UCSD-AML1 (cell line): ENCODE measurements around the gene NEUROG2.
A peak's percentile ranks its signal among the peaks of the same experiment; 100 is the strongest.

Experiments
- DNase-seq: peaks from one replicate; lab custom pipeline; 2025; ENCODE audit not compliant: unreplicated experiment; lab: John Stamatoyannopoulos, UW

Gene NEUROG2

GRCh38 chr4:112521123-112522023, 5.4 kb upstream of the NEUROG2 start:
- no peak for DNase-seq

- no peak for DNase-seq
Observed at GRCh38 chr4:112520598-112521122, 4.7 kb upstream of the NEUROG2 start.

GRCh38 chr4:112519689-112520597, 4.0 kb upstream of the NEUROG2 start:
- DNase-seq, result no peak

DNA sequence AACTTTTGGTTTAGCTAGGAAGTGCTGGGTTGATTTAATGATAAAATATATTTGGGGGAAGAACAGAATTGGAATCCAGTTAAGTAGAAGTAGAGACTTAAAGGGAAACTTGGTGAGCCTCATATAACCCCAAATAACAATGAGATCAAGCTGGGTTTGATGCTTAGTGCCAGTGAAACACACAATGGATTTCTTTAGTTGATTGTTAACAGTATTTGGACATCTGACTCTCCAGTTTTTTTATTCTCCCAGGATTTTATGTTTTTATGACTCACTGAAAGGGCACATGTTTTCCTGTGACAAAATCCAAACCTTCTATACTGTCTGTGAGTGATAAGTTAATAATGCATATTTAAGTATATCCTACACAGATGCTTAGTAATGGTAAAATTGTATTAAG, 2.7 kb upstream of the NEUROG2 start:
- DNase-seq, result no peak

GRCh38 chr4:112517911-112518310, 1.9 kb upstream of the NEUROG2 start:
- DNase-seq, result no peak

GRCh38 chr4:112517067-112517634, 1.2 kb upstream of the NEUROG2 start:
- DNase-seq, result no peak

DNA sequence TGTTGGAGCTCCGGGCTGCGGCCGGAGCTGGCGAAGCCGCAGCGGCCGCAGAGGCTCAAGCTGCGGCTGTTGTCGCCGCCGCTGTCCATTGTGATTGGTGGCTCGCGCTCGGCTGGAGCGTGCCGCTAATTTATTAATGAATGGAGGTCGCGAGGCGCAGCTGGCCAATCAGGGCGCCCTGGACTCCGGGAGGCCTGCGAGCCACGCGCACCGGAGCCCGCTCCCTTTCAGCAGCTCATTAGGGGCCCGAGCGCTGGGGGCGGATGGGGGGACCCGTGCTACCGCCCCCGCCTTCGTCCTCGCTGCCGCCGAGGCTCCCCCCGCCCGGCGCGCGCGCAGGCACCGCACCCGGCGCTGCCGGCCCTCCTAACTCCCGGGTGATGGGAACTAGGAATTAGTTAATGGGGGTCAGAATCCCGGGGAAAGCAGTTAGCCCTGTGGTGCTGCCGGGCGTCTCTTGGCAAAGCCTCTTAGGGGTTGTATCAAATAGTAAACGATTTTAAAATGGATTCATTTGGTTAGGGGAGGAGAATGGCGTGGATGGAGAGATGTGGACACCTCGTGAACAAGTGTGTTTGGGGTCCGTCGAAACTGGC, 589 bp upstream of the NEUROG2 start:
- peak; percentile 33 for DNase-seq

GRCh38 chr4:112515198-112516065, 548 bp downstream of the NEUROG2 start:
- peak; percentile 54 for DNase-seq

GRCh38 chr4:112514647-112515197, 1.3 kb downstream of the NEUROG2 start:
- peak; percentile 30 for DNase-seq

GRCh38 chr4:112513971-112514646, 1.9 kb downstream of the NEUROG2 start:
- no peak for DNase-seq

- no peak for DNase-seq
Observed at GRCh38 chr4:112511803-112512118, 4.2 kb downstream of the NEUROG2 start.

GRCh38 chr4:112511093-112511802, 4.7 kb downstream of the NEUROG2 start:
- no peak for DNase-seq

DNA sequence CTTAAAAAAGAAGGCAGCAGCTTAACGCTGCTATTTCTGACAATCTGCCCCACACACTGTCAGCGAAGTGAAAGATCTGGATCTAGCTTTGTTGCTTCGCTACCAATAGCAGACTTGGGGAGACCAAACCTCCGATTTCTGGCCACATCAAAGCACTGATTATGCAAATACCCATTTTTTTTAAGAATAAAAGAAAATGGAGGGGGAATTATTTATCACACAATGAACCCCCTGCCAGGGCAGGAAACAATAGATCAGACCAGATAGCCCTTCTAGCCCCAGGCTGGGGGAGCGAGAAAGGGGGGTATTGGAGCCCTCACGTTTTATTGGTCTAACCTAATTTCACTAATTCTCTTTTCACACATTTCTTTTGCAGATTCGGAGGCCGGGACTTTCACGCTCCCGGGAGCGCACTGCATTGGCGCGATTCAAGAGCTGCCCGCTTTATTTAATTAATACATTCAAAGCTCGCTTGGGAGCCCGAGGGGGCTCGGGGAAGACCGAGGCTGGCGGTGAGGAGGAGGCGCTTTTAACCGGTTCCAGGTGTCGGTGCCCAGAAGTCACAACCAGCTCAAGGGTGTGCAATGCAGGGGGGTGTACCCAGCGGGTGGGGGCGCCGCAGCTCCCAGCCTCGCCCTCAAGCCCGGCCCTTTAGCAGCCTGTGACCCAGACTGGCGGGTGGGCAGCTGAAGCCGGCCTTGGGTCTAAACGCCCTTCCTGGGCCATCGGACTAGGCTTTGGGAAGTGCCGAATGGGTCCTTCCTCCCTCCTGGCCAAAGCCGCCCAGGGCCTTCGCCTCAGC, 5.5 kb downstream of the NEUROG2 start:
- no peak for DNase-seq

GRCh38 chr4:112509243-112510141, 6.5 kb downstream of the NEUROG2 start:
- DNase-seq, result no peak

- no peak for DNase-seq
Observed at GRCh38 chr4:112508356-112508755, 7.6 kb downstream of the NEUROG2 start.

- no peak for DNase-seq
Observed at GRCh38 chr4:112504807-112505206, 11.2 kb downstream of the NEUROG2 start.

- no peak for DNase-seq
Observed at GRCh38 chr4:112502871-112503270, 13.1 kb downstream of the NEUROG2 start.
